ENCODE results near the gene CDKAL1.
"Not testable (repeated sequence)": the region's sequence is repeated elsewhere in the genome, so short reads cannot be mapped to it uniquely, and the experiment has no call there.

The CDKAL1 gene

DNA sequence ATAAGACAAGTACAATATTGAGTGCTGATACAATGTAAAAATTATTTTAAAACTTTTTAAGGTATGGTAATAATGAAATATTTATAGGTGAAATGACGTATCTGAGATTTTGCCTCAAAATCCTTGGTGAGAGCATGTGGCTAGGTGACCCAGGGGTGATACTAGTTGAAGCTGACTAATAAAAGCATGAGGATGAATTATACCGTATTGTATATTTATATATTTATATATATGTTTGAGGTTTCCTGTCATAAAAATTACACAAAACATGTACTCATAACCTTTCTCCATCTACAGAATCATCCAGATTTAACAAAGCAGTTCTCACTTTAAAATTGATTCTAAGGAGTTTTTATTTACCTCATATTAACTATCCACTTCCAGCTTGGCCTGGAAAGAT, 358.1 kb downstream of the CDKAL1 start:
- no peak for DNase-seq

DNA sequence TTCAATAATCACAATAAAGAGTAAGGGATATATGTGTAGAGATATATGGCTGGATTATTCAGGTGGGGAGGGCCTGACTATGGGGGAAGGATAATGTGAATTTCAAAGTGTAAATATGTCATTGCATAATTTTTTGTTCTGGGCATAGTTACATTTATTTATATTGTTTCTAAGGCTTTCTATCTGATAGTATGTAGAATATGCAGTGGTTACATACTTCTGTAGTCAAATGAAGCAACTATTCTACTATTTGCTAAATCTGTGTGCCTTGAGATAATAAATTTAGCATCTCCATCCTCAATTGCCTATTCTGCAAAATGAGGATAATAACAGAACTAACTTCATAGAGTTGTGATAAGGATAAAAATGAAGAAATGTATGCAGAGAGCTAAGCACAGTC, 359.2 kb downstream of the CDKAL1 start:
- DNase-seq: no peak

GRCh38 chr6:20900389-20901160, 366.3 kb downstream of the CDKAL1 start:
- peak; percentile 86 for DNase-seq

DNA sequence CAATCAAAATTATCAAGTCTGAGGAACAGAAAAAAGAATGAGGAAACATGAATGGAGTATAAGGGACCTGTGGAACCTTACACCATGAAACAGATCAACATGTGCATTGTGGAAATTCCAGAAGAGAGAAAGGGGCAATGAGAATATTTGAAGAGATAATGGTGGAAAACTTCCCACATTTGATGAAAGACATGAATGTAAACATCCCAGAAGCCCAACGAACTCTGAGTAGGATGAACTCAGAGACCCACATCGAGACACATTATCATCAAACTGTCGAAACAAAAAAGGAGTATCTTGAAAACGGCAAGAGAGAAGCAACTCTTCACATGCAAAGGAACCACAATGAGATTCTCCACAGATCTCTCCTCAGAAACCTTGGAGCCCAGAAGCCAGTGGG, 371.1 kb downstream of the CDKAL1 start:
- DNase-seq: no peak

DNA sequence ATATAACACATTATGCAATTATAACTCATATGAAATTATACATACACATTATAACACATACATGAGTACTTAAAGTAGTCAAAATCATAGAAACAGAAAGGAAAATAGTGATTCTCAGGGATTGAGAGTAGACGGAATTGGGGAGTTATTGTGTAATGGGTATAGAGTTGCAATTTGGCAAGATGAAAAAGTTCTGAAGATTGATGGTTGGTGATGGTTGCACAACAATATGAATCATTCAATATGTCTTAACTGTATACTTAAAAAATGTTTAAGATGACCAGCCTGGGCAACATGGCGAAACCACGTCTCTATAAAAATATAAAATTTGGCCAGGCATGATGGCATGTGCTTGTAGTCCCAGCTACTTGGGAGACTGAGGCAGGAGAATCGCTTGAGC, 372.7 kb downstream of the CDKAL1 start:
- no peak for DNase-seq

DNA sequence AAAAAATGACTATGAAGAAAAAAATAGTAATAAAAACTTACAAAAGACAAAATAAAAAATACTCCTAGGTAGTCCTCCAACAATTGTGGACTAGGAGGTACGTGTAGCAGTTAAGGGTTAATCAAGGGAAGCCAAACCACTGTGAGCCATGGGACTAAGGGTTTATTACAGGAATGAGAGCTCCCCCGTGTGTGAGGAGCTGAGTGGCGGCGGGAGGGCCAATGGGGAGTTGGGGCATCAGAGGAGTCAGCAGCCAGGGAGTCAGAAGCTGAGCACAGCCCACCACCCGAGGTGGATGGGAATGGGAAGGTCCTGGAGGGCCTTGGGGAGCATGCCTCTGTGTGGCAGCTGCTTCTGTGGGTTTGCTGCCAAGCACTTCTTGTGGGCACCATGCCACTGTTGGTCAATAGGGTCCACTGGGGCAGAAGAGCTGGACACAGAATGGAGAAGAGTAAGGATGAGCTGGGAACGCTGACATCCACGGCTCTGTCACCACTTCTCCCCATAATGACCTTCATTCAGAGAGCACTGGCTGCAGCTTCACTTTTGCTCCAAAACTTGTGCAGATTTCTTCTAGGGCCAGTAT, 373.3 kb downstream of the CDKAL1 start:
- DNase-seq: no peak

DNA sequence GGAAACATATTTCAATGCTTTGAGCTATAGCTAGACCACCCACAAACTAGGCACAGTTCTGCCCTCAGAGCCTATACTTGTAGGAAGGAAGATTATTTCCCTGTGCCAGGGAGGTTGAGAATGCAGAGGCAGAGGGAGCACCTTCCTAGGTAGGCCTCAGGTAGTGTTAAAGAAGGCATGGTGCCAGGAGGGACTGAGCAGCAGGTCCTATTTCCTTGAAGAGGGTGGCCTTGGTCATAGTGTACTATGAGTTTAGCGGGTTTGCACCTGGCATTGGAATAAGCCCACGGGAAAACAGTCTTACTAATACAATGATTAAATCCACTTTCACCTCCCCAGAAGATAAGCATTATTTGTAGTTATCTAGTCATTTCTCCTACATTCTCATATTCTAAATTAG, 375.4 kb downstream of the CDKAL1 start:
- no peak for DNase-seq

DNA sequence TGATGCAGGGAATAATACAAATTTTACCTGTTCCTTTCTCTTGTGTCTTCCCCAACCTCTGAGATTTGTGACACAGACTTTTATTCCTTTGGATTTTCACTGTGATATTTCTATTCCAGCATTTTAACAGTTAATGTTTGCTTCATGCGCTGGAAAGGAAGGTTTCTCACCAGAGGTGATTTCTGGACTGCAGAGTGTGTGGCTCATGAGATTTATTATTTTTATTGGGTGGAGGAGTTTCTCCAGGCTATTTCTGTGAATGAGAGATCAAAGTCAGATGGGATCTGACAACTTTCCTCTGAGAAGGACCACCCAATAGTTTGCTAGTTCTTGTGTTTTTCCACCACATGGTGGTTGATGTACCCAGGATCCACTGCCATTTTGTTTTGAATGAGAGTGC, 377.5 kb downstream of the CDKAL1 start:
- no peak for DNase-seq

DNA sequence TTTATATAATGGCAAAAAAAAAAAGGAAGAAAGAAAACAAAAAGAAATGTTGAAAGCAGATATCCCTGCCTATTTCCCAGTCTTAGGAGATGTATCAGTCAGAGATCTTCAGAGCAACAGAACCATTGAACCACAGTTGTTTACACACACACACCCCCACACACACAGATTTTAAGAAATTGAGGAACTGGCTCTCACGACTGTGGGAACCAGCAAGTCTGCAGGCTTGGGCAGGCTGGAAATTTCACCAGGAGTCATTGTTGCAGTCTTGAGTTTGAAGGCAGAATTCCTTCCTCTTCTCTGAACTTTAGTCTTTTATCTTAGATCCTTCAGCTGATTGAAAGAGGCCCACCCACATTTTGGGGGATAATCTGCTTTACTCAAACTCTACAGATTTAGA, 380.9 kb downstream of the CDKAL1 start:
- no peak for DNase-seq

GRCh38 chr6:20915626-20916025, 381.4 kb downstream of the CDKAL1 start:
- no peak for DNase-seq

DNA sequence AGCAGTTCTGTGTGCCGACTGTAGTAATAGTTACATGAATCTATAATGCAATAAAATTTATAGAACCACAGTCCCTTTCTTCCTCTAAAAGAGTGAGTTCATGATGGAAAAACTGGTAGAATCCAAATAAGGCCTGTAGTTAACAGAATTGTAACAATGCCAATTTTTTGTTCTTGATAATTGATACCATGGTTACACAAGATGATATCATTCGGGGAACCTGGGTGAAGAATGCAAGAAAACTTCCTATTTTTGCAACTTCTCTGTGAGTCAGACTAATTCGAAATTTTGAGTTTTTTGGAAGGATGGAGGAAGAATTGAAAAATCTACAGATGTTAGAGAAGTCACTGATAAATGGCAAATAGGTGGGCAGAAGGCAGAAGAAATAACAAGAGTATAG, 381.8 kb downstream of the CDKAL1 start:
- DNase-seq: no peak

DNA sequence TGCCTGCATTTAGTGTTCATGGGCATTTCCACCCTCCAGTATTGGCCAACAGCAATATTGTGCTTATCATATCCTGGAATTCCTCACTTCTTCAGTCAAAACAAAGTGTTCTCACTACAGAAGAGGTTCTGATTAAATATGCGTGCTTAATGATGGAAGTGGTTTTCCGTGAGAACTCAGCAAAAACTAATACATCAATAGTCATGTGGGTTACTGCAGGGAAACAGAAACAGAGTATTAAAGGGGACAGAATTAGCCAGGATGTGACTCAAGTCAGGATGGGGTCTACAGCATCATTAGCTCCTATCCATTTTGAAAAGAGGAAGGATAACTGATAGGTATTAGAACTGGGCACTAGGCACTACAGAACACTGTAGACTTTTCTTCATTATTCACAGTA, 384.6 kb downstream of the CDKAL1 start:
- no peak for DNase-seq

GRCh38 chr6:20919677-20920385, 385.6 kb downstream of the CDKAL1 start:
- DNase-seq: peak; percentile 37

GRCh38 chr6:20921578-20921977, 387.3 kb downstream of the CDKAL1 start:
- no peak for DNase-seq

DNA sequence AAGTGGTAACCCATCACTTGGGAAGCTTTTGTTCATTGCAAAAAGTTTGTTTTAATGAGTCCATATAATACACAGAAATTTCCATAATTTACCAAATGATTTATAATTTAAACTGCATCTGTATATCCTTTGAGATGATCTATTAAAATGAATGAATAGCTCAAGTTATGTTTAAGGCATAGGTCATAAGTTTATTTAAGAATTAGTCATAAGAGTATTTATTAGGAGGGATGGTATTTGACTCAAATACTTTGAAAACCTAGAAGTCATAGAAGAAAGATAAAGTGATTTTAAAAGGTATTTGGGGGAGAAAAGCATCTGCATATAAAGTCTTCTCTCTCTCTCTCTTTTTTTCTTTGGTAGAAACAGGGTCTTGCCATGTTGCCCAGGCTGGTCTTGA, 388.5 kb downstream of the CDKAL1 start:
- no peak for DNase-seq

- DNase-seq: not testable (repeated sequence)
Observed at GRCh38 chr6:20924094-20924493, 389.8 kb downstream of the CDKAL1 start.

DNA sequence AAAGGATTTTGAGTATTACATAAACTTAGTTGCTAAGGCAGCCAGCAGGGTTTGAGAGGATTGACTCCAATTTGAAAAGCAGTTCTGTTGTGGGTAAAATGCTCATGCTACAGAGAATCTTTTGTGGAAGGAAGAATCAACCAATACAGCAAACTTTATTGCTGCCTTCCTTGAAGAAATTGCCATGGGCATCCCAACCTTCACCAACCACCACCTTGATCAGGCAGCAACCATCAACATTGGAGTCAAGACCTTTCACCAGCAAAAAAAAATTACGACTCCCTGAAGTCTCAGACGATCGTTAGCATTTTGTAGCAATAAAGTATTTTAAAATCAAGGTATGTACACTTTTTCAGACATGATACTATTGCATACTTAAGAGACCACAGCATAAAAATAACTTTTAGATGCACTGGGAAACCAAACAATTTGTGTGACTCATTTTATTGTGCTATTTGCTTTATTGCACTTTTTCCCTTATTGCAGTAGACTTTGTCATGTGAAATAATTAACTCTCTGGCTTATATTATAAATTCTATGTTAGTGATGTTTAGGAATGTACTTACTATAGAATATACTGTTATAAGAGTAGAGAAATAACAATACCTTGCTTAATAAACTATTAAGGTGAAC, 390.8 kb downstream of the CDKAL1 start:
- no peak for DNase-seq

DNA sequence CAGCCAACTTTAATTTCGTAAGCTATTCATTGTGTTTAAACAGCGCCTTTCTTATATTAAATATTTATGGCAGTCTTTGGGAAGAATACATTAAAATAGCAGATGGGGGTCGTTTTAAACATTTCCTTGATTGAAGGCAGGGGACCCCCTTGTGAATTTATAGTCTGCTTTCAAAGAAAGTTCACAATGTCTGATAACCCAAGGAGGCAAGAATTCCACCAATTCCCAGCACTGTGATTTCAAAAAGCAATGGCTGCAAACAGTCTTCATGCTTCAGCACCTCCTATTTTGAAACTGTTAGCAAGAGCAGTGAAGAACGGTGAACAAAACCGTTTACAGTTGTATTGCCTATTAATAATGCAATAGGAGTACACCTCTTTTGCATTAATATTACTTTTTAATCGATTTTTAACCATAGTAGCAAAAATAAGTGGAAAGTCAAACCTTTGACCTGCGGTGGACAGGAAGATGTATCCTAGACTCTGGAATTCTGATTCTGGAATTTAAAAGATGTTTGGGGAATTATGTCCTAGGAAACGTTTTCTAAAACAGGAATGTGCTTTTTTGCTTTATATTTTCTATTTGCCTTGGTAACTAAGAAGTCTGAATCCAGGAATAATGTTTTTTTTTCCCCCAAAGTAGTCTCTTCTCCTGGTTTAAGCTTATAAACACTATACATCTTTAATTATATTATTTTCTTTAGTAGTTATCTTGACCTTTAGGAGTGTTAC, 393.0 kb downstream of the CDKAL1 start:
- DNase-seq: no peak

DNA sequence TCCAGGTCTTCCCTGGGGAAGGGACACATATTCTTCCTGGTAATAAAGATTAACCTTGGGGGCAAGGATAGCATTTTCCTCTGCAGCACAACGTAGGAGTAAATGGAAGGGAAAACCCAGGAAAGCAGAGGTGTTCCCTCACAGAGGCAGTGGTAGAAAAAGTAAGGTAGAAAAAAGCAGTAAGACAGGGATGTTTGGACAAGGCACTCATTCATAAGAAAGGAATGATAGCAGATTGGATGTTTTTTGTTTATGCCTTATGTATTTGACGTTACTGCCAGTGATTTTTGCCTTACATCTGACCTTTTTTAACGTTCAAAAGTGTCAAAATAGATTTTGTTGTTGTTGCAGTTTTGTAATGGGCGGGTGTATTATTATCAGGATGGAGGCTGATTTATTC, 395.0 kb downstream of the CDKAL1 start:
- no peak for DNase-seq

DNA sequence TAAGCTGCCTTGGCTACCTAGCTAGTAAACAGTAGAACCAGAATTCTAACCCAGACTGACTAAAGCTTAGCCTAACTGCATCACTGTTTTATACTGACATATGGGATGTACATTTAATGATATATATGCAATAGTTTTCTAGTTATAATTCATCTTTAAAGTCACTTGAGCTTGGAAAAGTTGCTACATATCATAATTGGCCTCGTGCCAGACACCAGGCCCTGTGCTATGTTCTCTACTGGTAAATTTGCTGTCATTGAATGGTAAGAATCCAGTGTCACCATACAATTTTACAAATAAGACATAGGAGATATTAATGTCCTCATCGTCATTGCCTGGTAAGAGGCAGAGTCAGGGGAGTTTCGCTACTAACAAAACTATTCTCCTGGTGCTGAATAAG, 396.8 kb downstream of the CDKAL1 start:
- no peak for DNase-seq

- no peak for DNase-seq
Observed at GRCh38 chr6:20931772-20932171, 397.5 kb downstream of the CDKAL1 start.

DNA sequence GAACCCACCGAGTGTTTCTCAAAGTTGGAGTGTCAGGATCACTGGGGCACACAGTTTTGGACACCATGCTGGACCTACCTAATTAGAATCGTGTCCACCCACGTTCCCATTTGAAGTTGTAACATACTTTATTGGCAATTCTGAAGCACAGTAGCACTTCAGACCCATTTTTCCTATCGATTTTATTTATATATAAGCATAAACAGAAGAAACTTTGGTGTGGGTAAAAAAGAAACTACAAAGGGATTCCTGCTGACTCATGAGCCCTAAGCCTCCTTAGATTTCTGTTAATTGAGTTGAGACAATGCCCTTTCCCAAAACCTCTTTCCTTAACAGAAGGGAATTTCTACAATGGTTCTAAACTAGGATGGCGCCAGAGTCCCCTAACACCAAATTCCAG, 398.0 kb downstream of the CDKAL1 start:
- DNase-seq: no peak
